ENCODE measurements around the gene RABL3.

- TF ChIP-seq CTCF (conservative IDR thresholded peaks at IDR 0.05; ENCODE audit: low read depth, low read length) (no peak), POLR2A (IDR thresholded peaks at IDR 0.05; ENCODE audit: low read depth, low read length) (no peak), CEBPB (IDR thresholded peaks at IDR 0.05; ENCODE audit: low read depth, low read length) (no peak), CHD1 (IDR thresholded peaks at IDR 0.05; ENCODE audit: low read depth, low read length) (no peak), ELK1 (IDR thresholded peaks at IDR 0.05; ENCODE audit: borderline replicate concordance, low read depth, low read length) (no peak), RFX5 (IDR thresholded peaks at IDR 0.05; ENCODE audit: low read depth, low read length) (no peak), USF2 (IDR thresholded peaks at IDR 0.05; ENCODE audit: low read depth, low read length) (no peak), RAD21 (IDR thresholded peaks at IDR 0.05; ENCODE audit: low read length) (no peak), MXI1 (IDR thresholded peaks at IDR 0.05; ENCODE audit: borderline replicate concordance, low read depth, low read length) (no peak)
These were observed 21.9 kb upstream of the RABL3 start for GRCh38 chr3:120764206-120764605.
